SK-N-SH (cell line): ENCODE results near the gene NDUFS3.

ENCODE experiments used
- CHD2 ChIP-seq: fragments of 150-350 bp; IDR thresholded peaks from 2 replicates; pipeline ENCODE4 v1.6.1; 2018; ENCODE audit warnings: low read length; ENCODE audit not compliant: partially characterized antibody
- CTCF ChIP-seq: fragments of 200-600 bp; sonication (generic); IDR thresholded peaks from 2 replicates; pipeline ENCODE4 v1.6.1; 2017; ENCODE audit warnings: antibody characterized with exemption, mild to moderate bottlenecking, moderate library complexity
- EP300 ChIP-seq, 2 experiments: IDR thresholded peaks; 2 replicates each; pipeline versions ENCODE4 v1.4.0 to v1.6.1; 2012; ENCODE audit warnings: borderline replicate concordance in 1 of 2, low read depth in 1 of 2, low read length in 1 of 2
- JUND ChIP-seq: IDR thresholded peaks from 2 replicates; pipeline ENCODE4 v1.4.0; 2012
- POLR2AphosphoS5 ChIP-seq: IDR thresholded peaks from 2 replicates; pipeline ENCODE4 v1.6.1; 2012; ENCODE audit warnings: low read depth, low read length
- RAD21 ChIP-seq: IDR thresholded peaks from 2 replicates; pipeline ENCODE4 v1.6.1; 2012; ENCODE audit warnings: mild to moderate bottlenecking, low read length
- REST ChIP-seq: IDR thresholded peaks from 2 replicates; pipeline ENCODE4 v1.6.1; 2012; ENCODE audit warnings: mild to moderate bottlenecking, low read depth, low read length, moderate library complexity
- SIN3A ChIP-seq: IDR thresholded peaks from 2 replicates; pipeline ENCODE4 v1.6.1; 2012; ENCODE audit warnings: low read depth, mild to moderate bottlenecking, low read length, moderate library complexity, borderline replicate concordance
- TAF1 ChIP-seq: IDR thresholded peaks from 2 replicates; pipeline ENCODE4 v1.6.1; 2012; ENCODE audit warnings: low read depth, mild to moderate bottlenecking, low read length, moderate library complexity, borderline replicate concordance
- USF1 ChIP-seq: IDR thresholded peaks from 2 replicates; pipeline ENCODE4 v1.4.0; 2012; ENCODE audit warnings: low read depth, borderline replicate concordance
- YY1 ChIP-seq: IDR thresholded peaks from 2 replicates; pipeline ENCODE4 v1.4.0; 2012; ENCODE audit warnings: low read depth, mild to moderate bottlenecking

- no peak for TF ChIP-seq USF1
- TF ChIP-seq POLR2AphosphoS5, result no peak
- no peak for TF ChIP-seq CTCF
- no peak for TF ChIP-seq RAD21
- TF ChIP-seq SIN3A, result no peak
- TF ChIP-seq EP300 (IDR thresholded peaks at IDR 0.05; ENCODE audit: borderline replicate concordance in 1 of 2, low read depth in 1 of 2, low read length in 1 of 2), result no peak
- no peak for TF ChIP-seq REST
- TF ChIP-seq YY1, result no peak
- no peak for TF ChIP-seq JUND
- TF ChIP-seq TAF1, result no peak
- TF ChIP-seq CHD2, result no peak
Measured at GRCh38 chr11:47532597-47533213, 46.2 kb upstream of the NDUFS3 start.
